ENCODE results near the gene PARVB.

DNA sequence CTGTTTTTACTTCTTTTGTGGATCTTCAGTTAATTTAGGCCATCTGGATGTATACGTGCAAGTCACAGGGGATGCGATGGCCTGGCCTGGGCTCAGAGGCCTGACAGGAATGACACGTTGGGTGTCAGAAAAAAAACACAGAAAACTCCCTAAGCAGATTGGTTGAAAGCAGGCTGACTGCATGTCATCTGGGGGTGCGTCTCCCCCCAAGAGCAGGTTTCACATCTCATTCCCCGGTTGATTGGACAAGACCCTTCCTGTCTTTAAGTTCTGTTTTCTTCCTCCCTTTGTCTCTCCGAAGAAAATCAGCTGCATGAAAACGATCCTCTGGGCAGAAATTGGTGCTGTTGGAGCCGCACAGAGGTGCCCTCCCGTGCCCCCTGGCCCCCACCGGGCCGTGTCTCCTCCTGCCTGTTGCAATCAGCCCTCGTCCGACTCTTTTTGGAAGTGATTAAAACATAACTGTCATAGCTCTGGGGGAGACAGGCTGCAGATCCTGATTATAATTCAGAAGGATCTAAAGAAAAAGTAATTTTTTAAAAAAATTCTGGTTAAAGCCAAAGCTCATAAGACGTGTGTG is 84.8 kb downstream of the PARVB start:
- TF ChIP-seq, protein P1, sequence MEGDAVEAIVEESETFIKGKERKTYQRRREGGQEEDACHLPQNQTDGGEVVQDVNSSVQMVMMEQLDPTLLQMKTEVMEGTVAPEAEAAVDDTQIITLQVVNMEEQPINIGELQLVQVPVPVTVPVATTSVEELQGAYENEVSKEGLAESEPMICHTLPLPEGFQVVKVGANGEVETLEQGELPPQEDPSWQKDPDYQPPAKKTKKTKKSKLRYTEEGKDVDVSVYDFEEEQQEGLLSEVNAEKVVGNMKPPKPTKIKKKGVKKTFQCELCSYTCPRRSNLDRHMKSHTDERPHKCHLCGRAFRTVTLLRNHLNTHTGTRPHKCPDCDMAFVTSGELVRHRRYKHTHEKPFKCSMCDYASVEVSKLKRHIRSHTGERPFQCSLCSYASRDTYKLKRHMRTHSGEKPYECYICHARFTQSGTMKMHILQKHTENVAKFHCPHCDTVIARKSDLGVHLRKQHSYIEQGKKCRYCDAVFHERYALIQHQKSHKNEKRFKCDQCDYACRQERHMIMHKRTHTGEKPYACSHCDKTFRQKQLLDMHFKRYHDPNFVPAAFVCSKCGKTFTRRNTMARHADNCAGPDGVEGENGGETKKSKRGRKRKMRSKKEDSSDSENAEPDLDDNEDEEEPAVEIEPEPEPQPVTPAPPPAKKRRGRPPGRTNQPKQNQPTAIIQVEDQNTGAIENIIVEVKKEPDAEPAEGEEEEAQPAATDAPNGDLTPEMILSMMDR (IDR thresholded peaks at IDR 0.05 in 4 of 5, conservative IDR thresholded peaks at IDR 0.05 in 1 of 5), result no peak
- TF ChIP-seq POLR2A (IDR thresholded peaks at IDR 0.05), result no peak

Measured in gastrocnemius medialis (tissue), 4 donors.